CD4-positive, alpha-beta T cell treated with Interleukin-6 for 4 hours (primary cell): ENCODE measurements around the gene ZNF581.

Source experiments
- DNase-seq: peaks from one replicate; pipeline ENCODE4 v3.0.0-alpha.2; 2020; ENCODE audit warnings: mixed read lengths

The ZNF581 gene

DNA sequence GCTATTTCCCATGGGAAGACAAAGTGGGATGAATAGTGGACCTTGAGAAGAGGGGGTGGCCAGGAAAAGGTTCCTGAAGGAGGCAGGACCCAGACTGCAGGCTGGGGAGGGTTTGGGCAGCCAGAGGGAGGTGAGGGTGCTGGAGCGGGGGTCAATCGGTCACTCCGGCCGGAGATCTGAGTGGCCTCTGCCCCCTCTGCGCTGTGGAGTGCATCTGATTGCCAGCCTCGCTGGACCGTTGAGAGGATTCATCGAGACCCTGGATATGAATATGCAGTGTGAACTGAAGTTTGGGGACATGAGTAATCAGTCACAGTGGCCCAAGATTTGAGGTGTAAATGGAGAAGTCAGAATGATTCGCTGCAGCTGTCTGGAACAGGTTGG lies 8.1 kb upstream of the ZNF581 start:
- no peak for DNase-seq

DNA sequence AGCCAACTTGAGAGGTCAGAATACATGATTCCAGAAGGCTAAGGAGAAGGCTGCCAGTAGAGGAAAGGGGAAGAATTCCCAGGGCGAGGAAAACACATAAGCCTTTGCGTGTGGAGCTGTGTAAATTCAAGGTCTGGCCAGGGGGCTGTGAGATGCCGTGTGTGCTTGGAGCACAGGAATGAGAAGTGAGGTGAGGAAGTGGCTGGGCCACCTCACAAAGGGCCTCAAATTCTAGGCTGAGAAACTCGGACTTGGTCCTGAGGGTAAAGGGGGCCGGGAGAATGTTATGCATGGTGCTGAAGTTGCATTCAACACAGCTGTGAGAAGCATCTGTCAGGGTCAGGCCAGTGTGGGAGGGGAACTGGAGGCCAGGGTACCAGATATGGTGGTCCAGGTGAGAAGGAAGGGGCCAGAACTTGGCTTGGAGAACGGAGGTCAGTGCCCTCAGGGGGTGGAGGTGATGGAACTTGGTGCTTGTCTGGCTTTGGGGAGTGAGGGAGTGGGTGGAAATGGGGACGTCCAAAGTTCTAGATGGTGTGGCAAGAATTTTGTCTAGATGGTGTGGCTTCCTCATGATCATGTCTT lies 7.5 kb upstream of the ZNF581 start:
- DNase-seq, result no peak

GRCh38 chr19:55636723-55637122 lies 6.7 kb upstream of the ZNF581 start:
- DNase-seq, result no peak

DNA sequence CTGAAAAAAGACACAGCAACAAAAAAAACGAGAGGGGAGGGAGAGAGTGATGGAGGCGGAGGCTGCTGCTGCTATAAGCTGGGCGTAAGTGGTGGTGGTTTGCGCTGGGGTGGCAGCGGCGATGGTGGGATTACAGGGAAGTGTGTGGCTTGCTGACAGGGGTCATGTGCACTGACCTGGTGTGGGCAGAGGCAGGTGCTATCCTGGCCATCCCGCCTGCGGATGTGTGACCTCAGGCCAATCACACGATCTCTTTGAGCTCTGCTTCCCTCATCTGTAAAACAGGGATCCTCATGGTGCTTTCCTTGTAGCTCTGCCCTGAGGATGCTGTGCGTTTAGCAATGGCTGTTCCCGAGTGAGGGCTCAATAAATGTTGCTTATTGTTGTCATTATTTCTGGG lies 5.9 kb upstream of the ZNF581 start:
- no peak for DNase-seq

DNA sequence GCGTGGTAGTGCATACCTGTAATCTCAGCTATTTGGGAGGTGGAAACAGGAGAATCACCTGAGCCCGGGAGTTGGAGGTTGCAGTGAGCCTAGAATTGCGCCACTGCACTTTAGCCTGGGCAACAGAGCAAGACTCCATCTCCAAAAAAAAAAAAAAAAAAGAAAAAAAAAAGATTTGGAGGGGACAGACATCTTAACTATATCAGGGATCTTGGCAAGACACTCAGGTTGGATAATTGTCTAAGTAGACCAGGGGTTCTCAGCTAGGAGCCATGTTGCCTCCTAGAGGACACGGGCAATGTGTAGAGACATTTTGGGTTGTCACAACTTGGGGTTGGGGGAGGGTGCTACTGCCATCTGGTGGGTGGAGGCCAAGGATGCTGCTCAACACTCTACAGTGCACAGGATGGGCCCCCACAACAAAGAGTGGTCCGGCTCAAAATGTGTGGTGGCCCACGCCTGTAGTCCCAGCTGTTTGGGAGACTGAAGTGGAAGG lies 4.5 kb upstream of the ZNF581 start:
- peak; percentile 63 for DNase-seq

- DNase-seq, result peak; percentile 82
Observed at GRCh38 chr19:55640043-55640576, 3.3 kb upstream of the ZNF581 start.

GRCh38 chr19:55640577-55641425 lies 2.6 kb upstream of the ZNF581 start, which contains the start of gene ZNF580:
Gene ZNF580, plus strand, starts transcription at chr19:55641002. Its CDS starts 1,507 bp downstream, at chr19:55642509.
- DNase-seq, result peak; percentile 64

GRCh38 chr19:55641426-55642152 lies 1.9 kb upstream of the ZNF581 start:
- peak; percentile 37 for DNase-seq

- DNase-seq, result peak; percentile 44
Observed at GRCh38 chr19:55642153-55643002, 1.1 kb upstream of the ZNF581 start.

DNA sequence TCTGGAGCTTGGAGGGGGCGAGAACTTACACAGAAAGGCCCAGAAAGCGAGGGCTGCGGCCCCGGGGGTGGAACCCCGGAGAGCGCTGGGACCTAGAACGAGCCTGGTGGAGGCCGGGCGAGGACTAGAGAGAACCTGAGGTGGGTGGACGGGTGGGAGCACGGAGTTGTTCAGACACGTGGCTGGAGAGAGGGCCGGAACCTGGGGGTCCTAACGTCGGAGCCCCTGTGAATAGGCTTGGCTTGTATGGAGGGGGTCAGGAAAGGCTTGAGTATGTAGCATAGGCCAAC lies 383 bp downstream of the ZNF581 start:
- no peak for DNase-seq

DNA sequence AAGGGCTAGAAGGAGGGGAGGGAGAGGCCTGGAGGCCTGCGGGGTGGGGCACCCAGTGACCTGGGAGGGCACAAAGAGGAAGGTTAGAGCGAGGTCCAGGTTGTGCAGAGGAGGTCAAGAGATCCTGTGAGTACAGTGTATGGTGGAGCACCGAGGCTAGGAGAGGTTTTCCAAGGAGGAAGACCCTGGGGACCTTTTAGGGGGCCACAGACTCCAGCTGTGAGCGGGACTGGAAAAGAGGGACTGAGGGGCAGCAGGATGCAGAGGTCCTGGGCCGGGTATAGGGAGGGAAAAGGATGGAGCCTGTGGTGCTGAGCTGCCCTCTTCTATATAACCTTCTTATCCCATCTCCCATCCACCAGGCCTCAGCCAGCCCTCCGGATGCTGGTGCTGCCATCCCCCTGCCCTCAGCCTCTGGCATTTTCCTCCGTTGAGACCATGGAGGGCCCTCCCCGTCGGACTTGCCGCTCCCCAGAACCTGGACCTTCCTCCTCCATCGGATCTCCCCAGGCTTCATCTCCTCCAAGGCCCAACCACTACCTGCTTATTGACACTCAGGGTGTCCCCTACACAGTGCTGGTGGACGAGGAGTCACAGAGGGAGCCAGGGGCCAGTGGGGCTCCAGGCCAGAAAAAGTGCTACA lies 863 bp downstream of the ZNF581 start:
- DNase-seq, result no peak

- no peak for DNase-seq
Observed at GRCh38 chr19:55644842-55645511, 1.5 kb downstream of the ZNF581 start.

DNA sequence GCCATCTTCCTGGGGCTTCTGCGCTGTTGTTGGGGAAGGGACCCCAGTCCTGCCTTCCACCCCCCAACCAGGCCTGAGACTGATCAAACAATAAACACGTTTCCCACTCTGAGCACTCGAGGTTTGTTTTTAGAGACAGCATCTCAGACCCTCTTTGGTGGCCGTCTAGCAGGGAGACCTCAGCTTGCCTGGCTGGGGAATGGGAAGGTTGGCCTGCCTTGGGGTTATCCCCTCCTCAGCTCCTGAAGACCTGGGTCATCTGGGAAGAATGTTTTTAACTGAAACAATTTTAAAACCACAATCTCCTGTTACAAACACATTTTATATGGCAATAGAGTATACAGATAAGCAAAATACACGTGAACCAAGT lies 2.0 kb downstream of the ZNF581 start:
- DNase-seq, result no peak

DNA sequence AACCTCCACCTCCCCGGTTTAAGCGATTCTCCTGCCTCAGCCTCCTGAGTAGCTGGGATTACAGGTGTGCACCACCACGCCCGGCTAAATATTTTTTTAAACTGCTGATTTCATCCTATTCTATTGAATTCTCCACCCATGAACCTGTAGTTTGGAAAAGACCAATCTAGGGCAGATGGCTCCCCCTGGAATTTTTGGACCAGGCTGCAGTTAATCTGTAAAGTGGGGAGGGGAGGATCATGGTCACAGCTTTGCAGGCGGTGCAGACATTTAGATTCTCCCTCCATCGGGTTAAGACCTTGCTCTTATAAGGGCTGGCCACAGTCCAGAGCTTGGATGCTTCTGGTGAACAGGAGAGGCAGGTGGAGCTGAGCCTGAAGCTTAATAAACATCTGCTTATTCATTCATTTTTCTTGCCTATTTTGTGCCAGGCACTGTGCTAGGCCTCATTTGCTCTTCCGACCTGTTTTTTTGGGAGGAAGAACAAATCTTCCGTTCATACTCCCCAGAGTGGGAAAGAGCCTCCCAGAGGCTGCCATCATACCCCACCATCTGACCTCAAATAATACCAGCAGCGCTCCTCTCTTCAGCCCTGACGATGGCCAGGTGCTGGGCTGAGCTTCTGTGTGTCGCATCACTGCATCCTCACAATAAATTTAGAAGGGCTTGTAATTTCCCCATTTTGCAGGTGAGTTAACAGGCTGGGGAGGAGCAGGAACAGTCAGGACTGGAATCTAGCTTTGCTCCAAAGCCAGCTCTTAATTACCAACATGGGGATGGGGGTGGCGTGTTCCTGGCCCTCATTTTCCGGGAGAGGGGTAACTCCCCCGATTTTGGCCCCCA lies 3.7 kb downstream of the ZNF581 start:
- DNase-seq, result no peak

GRCh38 chr19:55647732-55648584 lies 4.5 kb downstream of the ZNF581 start, which contains the start of gene CCDC106:
Gene CCDC106, plus strand, starts transcription at chr19:55648212. Its CDS starts 835 bp downstream, at chr19:55649047.
- peak; percentile 73 for DNase-seq

GRCh38 chr19:55648585-55649267 lies 5.3 kb downstream of the ZNF581 start:
- no peak for DNase-seq

- DNase-seq, result no peak
Observed at GRCh38 chr19:55649268-55650125, 6.0 kb downstream of the ZNF581 start.

- no peak for DNase-seq
Observed at GRCh38 chr19:55650126-55650557, 6.7 kb downstream of the ZNF581 start.
